NK-92 (cell line): ENCODE results near the gene SORT1.
"Not testable (repeated sequence)": the region's sequence is repeated elsewhere in the genome, so short reads cannot be mapped to it uniquely, and the experiment has no call there.

Experiments
- DNase-seq: peaks from one replicate; lab custom pipeline; 2025; ENCODE audit not compliant: unreplicated experiment; lab: John Stamatoyannopoulos, UW

SORT1 gene

GRCh38 chr1:109350182-109350581, 47.5 kb downstream of the SORT1 start:
- DNase-seq: no peak

- DNase-seq: no peak
These were observed 50.2 kb downstream of the SORT1 start for GRCh38 chr1:109347511-109347910.

DNA sequence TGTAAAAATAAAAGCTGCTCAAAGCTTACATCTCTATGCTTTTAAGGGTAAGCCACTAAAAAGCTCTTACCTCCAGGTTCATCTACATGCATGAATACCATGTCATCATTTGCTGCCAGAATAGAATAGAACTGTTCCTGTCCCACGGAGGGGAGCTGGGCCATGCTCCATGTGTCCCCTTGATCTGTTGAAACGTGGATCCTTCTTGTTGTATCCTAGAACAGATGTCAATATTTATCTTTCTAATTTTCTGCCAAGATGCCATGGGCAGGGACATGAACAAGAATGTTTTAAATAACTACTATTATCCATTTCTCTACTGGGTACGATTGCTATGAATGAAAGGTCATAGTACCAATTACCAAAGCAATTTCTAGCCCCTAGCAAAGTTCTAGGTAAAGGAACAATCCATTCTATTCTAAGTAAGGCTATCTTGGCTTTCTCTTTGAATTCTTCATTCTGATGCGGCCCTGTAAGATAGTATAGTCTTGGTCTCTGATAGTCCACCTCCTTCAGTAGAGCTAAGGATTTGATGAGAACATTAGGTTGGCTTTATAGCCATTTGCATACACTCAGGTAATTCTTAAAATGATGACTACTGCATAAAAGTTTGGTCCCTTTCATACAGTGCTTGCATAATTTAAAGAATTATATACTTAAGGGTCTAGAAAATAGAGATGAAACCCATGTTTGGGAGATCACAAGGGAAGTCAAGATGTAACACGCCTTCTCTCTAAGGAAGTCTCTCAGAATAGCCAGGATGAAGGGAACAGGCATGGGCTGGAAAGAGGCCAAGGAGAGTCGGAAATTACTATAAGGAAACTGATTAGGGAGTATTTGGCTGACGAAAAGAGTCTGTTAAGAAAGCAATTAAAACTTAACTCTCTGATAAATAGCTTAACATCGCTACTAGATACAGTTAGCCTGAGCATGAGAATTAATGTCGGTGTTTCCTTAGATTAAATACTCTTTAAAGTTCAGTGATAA, 55.5 kb downstream of the SORT1 start:
- no peak for DNase-seq

DNA sequence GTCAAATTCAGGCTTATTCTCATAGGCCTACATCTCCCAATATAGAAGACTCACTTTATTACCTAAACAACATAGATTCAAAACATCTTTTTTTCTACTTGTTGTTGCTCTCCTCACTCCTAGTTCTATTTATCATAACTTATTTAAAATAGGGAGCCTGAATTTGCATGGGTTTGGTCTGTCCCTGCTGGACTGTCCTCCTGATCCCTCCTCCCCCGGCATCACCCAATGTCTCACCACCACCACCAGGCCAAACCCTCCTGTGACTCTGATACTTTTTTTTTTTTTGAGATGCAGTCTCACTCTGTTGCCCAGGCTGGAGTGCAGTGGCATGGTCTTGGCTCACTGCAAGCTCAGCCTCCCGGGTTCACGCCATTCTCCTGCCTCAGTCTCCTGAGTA, 59.1 kb downstream of the SORT1 start:
- DNase-seq: no peak

DNA sequence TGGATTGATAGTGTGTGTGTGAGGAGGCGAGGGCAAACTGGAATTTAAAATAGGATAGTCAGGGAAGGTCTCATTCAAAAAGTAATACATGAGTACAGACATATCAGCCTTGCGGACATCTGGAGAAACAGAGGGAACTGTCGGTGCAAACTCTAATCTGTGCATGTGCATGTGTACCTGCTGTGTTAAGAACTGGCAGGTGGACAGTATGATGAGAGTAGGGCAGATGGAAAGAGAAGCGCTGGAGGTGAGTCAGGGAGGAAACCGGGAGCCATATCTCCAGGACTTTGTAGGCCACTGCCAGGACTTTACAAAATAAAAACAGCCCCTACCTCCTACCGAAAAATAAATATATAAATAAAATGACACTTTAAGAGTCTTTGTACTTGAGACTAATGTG, 59.6 kb downstream of the SORT1 start:
- no peak for DNase-seq

DNA sequence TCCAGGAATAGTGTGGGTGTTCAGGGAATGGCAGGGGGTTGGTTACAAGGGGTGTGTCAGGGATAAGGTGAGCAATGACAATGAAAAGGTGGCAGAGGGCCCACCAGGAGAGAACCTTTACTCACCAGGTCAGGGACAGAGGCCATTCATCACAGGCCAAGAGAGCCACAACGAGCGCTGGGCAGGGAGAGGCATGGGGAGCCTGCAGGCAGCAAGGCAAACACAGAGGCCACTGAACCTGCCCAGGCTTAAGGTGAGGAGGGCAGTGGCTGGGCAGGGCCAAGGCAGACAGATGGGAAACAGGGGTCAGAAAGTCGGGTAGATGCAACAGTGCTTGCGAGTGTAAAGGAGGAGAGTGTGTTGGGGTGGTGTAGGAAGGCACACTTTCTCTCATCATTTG, 62.6 kb downstream of the SORT1 start:
- DNase-seq: no peak

- no peak for DNase-seq
These were observed 66.6 kb downstream of the SORT1 start for GRCh38 chr1:109331113-109331512.

GRCh38 chr1:109327285-109327684, 70.4 kb downstream of the SORT1 start:
- DNase-seq: no peak

- DNase-seq: no peak
These were observed 74.7 kb downstream of the SORT1 start for GRCh38 chr1:109322974-109323373.

DNA sequence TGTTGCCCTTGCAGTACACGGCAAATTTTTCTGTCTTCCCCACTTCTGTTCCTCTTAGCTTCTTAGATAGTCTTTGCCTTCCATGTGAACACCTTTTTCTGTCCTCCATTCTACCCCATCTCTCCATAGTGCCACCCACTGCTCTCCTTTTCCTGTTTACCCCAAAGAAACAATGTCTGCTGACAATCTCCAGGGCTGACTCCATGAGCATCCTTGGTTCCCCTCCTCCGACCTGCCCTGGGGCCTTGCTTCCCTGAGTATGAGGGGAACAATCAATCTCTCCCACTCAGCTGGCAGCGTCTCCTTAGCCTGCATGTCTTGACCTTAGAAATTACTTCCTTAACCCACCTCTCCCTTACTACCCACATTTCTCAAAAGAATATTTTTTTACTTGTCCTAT, 78.6 kb downstream of the SORT1 start:
- DNase-seq: no peak

GRCh38 chr1:109316506-109316905, 81.2 kb downstream of the SORT1 start:
- no peak for DNase-seq

- DNase-seq: no peak
These were observed 82.4 kb downstream of the SORT1 start for GRCh38 chr1:109315288-109315687.

DNA sequence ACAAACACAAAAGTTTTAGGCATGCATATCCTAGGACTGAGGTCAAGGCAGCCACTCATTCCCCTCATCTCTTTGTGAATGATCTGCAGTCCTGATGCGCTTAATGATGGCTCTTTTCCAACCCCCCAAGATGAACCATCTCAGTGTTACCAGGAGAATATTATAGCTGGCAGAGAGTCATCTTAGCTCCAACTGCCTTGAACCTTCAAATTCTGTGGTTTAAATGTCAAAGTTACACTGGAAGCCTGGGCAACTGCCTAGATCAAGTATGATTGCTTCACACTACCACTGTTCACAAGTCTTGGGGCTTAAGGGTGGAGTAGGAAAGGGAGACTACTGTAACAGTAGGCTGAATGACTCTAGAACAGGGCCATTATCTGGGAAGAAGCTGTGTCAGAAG, 82.9 kb downstream of the SORT1 start:
- no peak for DNase-seq

- DNase-seq: no peak
These were observed 84.5 kb downstream of the SORT1 start for GRCh38 chr1:109312978-109313775.

DNA sequence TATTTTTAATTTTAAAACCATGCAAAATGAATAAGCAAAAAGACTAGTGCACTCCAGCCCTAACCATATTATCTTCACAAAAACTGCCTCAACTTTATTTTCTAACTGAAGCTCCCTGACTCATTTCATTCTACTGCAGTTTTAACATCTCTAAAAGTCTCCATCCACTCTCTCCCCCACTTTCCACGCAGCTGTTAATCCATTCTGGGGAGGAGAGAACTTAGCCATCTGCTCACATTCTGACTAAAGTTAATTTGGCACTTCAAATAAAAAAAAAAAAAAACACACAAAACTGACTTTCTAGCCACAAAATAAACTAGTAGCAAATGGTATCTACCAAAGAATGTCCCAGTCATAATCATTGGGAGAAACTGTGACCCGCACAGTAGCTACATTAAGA, 85.5 kb downstream of the SORT1 start:
- no peak for DNase-seq

GRCh38 chr1:109309347-109309746, 88.4 kb downstream of the SORT1 start:
- DNase-seq: no peak

DNA sequence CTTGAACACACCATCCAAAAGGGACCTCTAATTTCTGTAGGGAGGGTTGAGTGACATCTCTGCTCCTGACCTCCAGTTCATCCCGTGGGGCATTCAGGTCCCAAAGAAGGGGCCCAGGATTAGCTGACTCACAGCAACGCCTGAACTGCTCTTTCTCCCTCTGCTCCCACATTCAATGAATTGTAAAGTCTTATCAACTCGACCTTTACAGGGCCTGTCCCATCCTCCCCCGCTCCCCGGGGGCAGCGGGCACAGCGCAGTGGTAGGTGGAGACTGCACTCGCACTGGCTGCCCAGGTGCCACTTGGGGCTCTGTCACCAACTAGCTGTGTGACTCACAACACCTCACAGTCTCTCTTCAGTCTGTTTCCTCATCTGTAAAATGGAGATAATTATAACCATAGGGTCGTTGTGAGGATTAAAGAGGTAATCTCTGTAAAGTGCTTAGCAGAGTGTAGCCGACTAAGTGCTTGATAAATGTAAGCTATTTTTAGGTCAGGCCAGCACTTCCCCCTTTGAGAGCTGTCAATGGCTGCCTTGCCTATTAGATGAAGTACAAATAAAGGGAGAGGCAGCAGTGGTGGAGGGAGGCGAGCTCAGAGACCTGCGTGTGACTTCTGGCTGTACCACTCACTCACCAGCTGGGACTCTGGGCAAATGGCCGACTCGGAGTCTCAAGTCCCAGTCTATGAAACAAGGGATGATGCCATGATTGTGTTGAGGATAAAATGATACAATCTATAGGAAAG, 90.3 kb downstream of the SORT1 start:
- DNase-seq: no peak

DNA sequence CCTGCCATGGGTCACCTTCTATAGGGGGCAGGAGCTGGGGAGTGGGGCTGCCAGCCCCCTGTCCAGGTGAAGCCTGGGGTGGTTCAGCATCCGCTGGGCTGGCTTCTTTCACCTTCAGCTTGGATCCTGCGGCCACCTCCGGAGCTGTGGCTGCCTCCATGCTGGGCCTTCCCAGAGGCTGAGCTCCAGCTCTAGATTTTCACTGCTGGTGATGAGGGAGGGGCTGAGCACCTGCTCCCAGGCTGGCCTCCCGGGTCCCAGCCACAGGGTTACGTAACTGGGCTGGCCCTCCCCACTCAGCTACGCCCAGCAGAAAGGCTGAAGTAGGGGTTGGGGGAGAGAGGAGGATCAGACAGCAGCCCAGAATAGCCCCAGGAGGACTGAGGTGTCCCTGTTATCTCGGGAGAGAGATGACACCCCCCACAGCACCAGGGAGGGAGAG, 90.9 kb downstream of the SORT1 start, which contains the start of gene MYBPHL:
MYBPHL (minus strand) TSS at position 180 of the 442 bp plus-strand sequence; CDS start at position 160, 20 bp downstream.
- DNase-seq: no peak

DNA sequence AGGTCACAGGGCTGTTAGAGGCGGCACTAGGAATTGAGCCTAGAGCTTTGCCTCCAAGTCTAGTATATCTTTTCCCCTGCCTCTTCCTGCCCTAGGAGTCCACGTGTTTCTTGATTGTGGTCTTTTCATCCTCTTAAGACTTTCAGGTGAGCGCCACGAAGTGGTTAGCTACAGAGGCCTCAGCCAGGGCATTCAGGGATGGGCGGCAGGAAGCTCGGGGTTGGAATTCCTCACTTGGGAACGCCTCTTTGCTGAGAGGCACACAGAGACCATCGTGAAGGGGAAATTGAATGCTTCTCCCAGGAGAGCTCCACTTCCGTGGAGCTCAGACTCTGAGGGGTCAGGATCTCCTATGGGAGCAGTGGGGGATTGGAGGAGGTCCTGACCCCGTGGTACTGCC, 91.7 kb downstream of the SORT1 start:
- not testable (repeated sequence) for DNase-seq

DNA sequence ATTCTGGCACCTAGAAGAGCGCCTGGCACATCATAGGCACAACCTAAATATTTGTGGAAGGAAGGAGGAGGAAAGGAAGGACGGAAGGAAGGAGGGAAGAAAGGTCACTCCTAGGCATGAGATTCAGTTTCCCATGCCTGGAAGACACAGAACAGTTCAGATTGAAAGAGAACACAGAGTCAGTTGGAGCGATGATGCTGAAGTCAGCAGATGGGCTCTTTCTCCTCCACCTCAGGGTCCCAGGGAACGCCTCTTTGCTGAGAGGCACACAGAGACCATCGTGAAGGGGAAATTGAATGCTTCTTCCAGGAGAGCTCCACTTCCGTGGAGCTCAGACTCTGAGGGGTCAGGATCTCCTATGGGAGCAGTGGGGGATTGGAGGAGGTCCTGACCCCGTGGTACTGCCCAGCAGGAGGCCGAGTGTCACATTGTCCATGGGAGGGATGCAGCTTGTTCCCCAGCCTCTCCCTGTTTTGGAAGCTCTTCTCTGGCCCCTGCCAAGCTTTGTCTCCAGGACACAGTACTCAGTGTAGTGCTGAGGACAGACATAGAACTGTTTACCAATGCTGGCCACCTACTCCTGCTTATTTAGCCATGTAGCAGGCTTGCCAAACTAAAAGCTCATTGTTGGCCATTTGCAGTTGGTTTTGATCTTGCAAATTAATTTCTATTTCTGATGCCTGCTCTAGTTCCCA, 93.3 kb downstream of the SORT1 start:
- DNase-seq: no peak

DNA sequence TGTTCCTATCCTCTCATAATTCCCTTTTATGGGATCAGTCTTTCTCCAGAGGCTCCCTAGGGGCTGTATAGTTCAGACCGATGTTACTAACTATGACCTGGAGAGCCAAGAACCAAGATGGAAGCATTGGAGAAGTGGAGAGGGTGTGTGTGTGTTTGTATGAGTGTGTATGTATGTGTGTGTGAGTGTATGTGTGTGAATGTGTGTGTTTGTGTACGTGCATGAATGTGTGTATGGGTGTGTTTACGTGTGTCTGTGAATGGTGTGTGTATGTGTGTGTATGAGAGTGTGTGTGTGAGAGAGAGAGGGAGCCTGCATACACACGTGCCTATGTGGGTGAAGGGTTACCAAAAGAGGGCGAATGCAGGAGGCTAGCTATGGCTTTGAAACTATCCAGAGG, 95.8 kb downstream of the SORT1 start:
- DNase-seq: no peak
